Measurements from ENCODE around the gene MAP3K13. TPM values are rescaled to one million over a fixed set of nuclear protein-coding genes. Genes with fewer than 3 reads are reported as not detected.
"Not testable (repeated sequence)": the region's sequence is repeated elsewhere in the genome, so short reads cannot be mapped to it uniquely, and the experiment has no call there.

Gene MAP3K13
- total RNA-seq, 1 donor = 16.3 TPM

- no peak for DNase-seq (ENCODE audit: insufficient read length, low spot score, missing footprints)
- Histone ChIP-seq H3K4me3 (ENCODE audit: insufficient read depth, low read length) (no peak overlapping the region), H3K27ac (ENCODE audit: low read depth, low read length) (no peak overlapping the region), H3K36me3 (ENCODE audit: insufficient read depth, low read length) (peaks cover 5% of the 10 kb centered on the region), H2AFZ (ENCODE audit: low read length) (no peak overlapping the region), H3K9me3 (ENCODE audit: low read depth, low read length) (no peaks in the 10 kb centered on the region), H3K79me2 (ENCODE audit: insufficient read depth, low read length) (no peaks in the 10 kb centered on the region), H4K20me1 (ENCODE audit: insufficient read depth, low read length) (no peaks in the 10 kb centered on the region), H3K4me1 (ENCODE audit: insufficient read depth, low read length) (no peaks in the 10 kb centered on the region), H3K27me3 (ENCODE audit: insufficient read depth, low read length) (no peaks in the 10 kb centered on the region), H3K4me2 (ENCODE audit: insufficient read depth, low read length) (no peak overlapping the region)
- TF ChIP-seq CTCF (IDR thresholded peaks at IDR 0.05; ENCODE audit: extremely low read depth, low read depth, low read length) = no peak
Observed at GRCh38 chr3:185470323-185470722, 107.4 kb downstream of the MAP3K13 start.

- no peaks in the 10 kb centered on the region for H3K27me3 ChIP-seq (ENCODE audit: insufficient read depth, low read length)
- H2AFZ ChIP-seq (ENCODE audit: low read length) = no peak overlapping the region
- H3K79me2 ChIP-seq (ENCODE audit: insufficient read depth, low read length) = no peaks in the 10 kb centered on the region
- H3K4me3 ChIP-seq (ENCODE audit: insufficient read depth, low read length) = no peak overlapping the region
- H3K9me3 ChIP-seq (ENCODE audit: low read depth, low read length) = no peaks in the 10 kb centered on the region
- H3K27ac ChIP-seq (ENCODE audit: low read depth, low read length) = no peak overlapping the region
- no peak overlapping the region for H3K4me2 ChIP-seq (ENCODE audit: insufficient read depth, low read length)
- H4K20me1 ChIP-seq (ENCODE audit: insufficient read depth, low read length) = no peaks in the 10 kb centered on the region
- no peak for DNase-seq (ENCODE audit: insufficient read length, low spot score, missing footprints)
- H3K36me3 ChIP-seq (ENCODE audit: insufficient read depth, low read length) = peaks cover 5% of the 10 kb centered on the region
- no peak for TF ChIP-seq CTCF (IDR thresholded peaks at IDR 0.05; ENCODE audit: extremely low read depth, low read depth, low read length)
- no peaks in the 10 kb centered on the region for H3K4me1 ChIP-seq (ENCODE audit: insufficient read depth, low read length)
Observed at GRCh38 chr3:185473290-185473815, 110.4 kb downstream of the MAP3K13 start.

- DNase-seq (ENCODE audit: insufficient read length, low spot score, missing footprints) = not testable (repeated sequence)
Observed at GRCh38 chr3:185474922-185475321, 112.0 kb downstream of the MAP3K13 start.

GRCh38 chr3:185477316-185477715 is 114.4 kb downstream of the MAP3K13 start:
- no peaks in the 10 kb centered on the region for H3K4me1 ChIP-seq (ENCODE audit: insufficient read depth, low read length)

More at GRCh38 chr3:185474922-185475321, 112.0 kb downstream of the MAP3K13 start:
- not testable (repeated sequence) for H3K27ac ChIP-seq (ENCODE audit: low read depth, low read length); H3K4me3 ChIP-seq (ENCODE audit: insufficient read depth, low read length); H3K36me3 ChIP-seq (ENCODE audit: insufficient read depth, low read length); H3K4me1 ChIP-seq (ENCODE audit: insufficient read depth, low read length); H3K27me3 ChIP-seq (ENCODE audit: insufficient read depth, low read length); H3K4me2 ChIP-seq (ENCODE audit: insufficient read depth, low read length); H2AFZ ChIP-seq (ENCODE audit: low read length); H4K20me1 ChIP-seq (ENCODE audit: insufficient read depth, low read length); H3K79me2 ChIP-seq (ENCODE audit: insufficient read depth, low read length); H3K9me3 ChIP-seq (ENCODE audit: low read depth, low read length)

More at GRCh38 chr3:185477316-185477715, 114.4 kb downstream of the MAP3K13 start:
- Histone ChIP-seq H3K27me3 (ENCODE audit: insufficient read depth, low read length) (no peaks in the 10 kb centered on the region), H2AFZ (ENCODE audit: low read length) (no peak overlapping the region), H4K20me1 (ENCODE audit: insufficient read depth, low read length) (no peaks in the 10 kb centered on the region), H3K4me2 (ENCODE audit: insufficient read depth, low read length) (no peak overlapping the region), H3K36me3 (ENCODE audit: insufficient read depth, low read length) (peaks cover 7% of the 10 kb centered on the region), H3K9me3 (ENCODE audit: low read depth, low read length) (no peaks in the 10 kb centered on the region), H3K79me2 (ENCODE audit: insufficient read depth, low read length) (no peaks in the 10 kb centered on the region), H3K4me3 (ENCODE audit: insufficient read depth, low read length) (no peak overlapping the region), H3K27ac (ENCODE audit: low read depth, low read length) (no peak overlapping the region)
- DNase-seq (ENCODE audit: insufficient read length, low spot score, missing footprints) = no peak
- TF ChIP-seq CTCF (IDR thresholded peaks at IDR 0.05; ENCODE audit: extremely low read depth, low read depth, low read length) = no peak

All from osteoblast (primary cell).